Measurements from ENCODE around the gene ATCAY. TPM values are rescaled to one million over a fixed set of nuclear protein-coding genes. Genes with fewer than 3 reads are reported as not detected.
"Not testable (repeated sequence)": the region's sequence is repeated elsewhere in the genome, so short reads cannot be mapped to it uniquely, and the experiment has no call there.

The ATCAY gene
- total RNA-seq, 4 donors from 2014 or later, result not detected

DNA sequence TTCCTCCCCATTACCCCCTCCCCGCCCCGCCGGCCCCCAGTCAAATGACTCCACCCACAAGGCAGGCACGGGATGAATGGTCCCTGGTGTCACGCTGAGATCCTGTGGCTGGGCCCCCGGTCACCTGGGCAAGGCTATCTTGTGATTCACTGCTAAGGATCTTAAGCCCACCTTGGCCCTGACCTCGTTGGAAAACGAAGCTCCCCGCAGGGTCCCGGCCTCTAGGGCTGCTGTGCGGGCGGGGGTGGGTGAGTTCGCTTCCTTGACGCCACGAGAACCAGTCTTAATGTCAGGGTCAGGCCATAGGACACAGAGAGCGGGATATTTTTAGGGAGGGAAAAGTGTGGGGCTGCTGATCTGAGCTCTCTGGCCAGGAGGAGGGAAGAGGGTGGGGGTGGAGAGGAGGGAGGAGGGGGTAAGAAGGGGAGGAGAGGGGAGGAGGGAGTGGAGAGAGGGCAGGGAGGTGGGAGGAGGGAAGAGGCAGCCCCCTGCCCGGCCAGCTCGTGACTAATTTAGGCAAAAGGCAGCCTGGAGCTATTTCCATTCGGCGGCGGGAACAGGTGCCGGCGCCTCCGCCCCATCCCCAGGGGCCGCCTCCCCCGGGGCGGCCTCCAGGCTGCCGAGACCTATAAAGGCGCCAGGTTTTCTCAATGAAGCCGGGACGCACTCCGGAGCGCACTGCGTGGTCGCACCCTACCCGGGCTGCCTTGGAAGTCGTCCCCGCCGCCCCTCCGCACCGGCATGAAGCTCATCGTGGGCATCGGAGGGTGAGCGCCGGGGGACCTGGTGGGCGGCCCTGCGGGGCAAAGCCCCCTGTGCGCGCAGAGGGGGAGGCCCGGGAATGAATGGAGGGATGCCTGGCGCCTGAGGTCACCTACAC is 52.7 kb downstream of the ATCAY start, which contains the start of gene NMRK2:
TSS of gene NMRK2 (plus strand) at position 139 of the 880 bp plus-strand sequence. CDS start at position 742, 603 bp downstream.
- DNase-seq (ENCODE audit: low spot score), result no peak
- no peak for ATAC-seq (ENCODE audit: low FRiP score)
- TF ChIP-seq CTCF (IDR thresholded peaks at IDR 0.05), result no peak

- ATAC-seq (ENCODE audit: low FRiP score) (no peak), DNase-seq (ENCODE audit: low spot score) (no peak)
- TF ChIP-seq CTCF (IDR thresholded peaks at IDR 0.05), result no peak
Observed at GRCh38 chr19:3936506-3937442, 56.3 kb downstream of the ATCAY start.

GRCh38 chr19:3938300-3938950 is 57.9 kb downstream of the ATCAY start:
- ATAC-seq (ENCODE audit: low FRiP score); DNase-seq (ENCODE audit: low spot score): not testable (repeated sequence)

DNA sequence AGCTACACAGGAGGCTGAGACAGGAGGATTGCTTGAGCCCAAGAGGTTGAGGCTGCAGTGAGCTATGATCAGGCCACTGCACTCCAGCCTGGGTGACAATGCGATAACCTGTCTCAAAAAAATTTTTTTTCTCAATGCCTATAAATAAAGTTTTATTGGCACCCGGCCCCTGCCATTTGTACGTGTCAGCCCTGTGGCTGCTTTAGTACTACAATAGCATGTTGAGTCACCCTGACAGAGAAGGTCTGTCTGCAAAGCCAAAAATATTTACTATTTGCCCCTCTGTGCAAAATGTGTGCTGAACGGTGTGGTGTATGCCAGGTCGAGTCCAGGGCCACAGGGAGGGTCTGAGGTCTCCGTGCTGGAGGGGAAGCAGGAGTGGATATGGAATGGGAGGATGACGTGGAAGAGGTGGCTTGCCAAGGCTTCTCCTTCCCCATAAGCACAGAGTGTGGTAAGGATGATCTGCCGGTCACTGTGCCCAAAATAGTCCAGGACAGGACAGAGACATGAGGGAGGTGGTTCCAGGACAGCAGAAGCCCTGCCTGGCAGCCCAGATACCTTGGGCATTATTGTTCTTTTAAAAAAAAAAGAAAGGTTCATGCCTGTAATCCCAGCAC is 62.4 kb downstream of the ATCAY start:
- no peak for TF ChIP-seq CTCF (IDR thresholded peaks at IDR 0.05)
- ATAC-seq (ENCODE audit: low FRiP score) (no peak), DNase-seq (ENCODE audit: low spot score) (no peak)

- ATAC-seq (ENCODE audit: low FRiP score), result no peak
- TF ChIP-seq CTCF (IDR thresholded peaks at IDR 0.05), result no peak
- no peak for DNase-seq (ENCODE audit: low spot score)
Observed at GRCh38 chr19:3944018-3944721, 63.7 kb downstream of the ATCAY start.

DNA sequence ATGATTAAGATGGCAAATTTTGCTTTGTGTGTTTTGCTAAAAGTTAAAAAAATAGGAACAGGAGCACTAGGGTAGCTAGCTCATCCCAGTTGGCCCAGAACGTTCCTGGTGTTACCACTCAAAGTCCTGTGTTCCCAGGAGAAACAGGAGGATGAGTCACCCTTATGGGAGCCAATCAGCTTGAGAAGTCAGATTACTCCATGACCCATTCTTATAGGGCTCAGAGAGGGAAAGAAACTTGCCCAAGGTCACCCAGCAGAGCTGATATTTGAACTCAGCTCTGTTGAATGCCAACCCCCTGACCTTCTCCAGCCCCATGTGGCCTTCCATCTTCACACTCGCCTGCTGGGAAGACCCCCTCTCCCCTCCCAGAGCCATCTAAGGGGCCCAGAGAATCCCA is 65.4 kb downstream of the ATCAY start:
- ATAC-seq (ENCODE audit: low FRiP score), result no peak
- no peak for DNase-seq (ENCODE audit: low spot score)
- no peak for TF ChIP-seq CTCF (IDR thresholded peaks at IDR 0.05)

DNA sequence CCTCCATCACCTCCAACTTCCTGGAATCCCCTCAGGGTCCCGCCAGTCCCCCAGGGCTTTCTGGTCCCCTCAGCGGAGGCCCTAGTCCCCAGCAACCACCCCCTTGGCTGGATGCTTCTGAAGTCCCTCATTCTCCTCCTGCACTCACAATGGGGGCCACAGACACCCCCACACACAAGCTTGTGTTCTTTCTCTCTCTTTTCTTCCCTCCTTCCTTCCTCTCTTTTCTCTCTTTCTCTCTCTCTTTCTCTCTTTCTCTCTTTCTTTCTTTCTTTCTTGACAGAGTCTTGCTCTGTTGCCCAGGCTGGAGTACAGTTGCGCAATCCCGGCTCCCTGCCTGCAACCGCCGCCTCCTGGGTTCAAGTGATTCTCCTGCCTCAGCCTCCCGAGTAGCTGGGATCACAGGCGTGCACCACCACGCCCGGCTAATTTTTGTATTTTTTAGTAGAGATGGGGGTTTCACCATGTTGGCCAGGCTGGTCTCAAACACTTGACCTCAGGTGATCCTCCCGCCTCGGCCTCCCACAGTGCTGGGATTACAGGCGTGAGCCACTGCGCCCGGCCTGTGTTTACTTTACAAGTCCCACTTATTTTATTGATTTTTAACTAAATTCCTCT is 66.9 kb downstream of the ATCAY start:
- ATAC-seq (ENCODE audit: low FRiP score); DNase-seq (ENCODE audit: low spot score): not testable (repeated sequence)

All from omental fat pad (tissue), 4 donors.